Neural crest cell (in vitro differentiated cells): ENCODE data around the gene SARS2. TPM values are rescaled to one million over a fixed set of nuclear protein-coding genes. Genes with fewer than 3 reads are reported as not detected.

Source experiments
- DNase-seq: peaks from one replicate; pipeline ENCODE4 v3.0.0; 2021; ENCODE audit warnings: low read depth, mixed read lengths, low spot score
- H3K27ac Mint-ChIP-seq: one replicate; pipeline ENCODE4 v1.8.0; 2021; ENCODE audit warnings: mild to moderate bottlenecking, mixed read lengths; ENCODE audit not compliant: unreplicated experiment
- H3K27me3 Mint-ChIP-seq: 2 replicates; pipeline ENCODE4 v1.8.0; 2021; ENCODE audit warnings: low read depth, mild to moderate bottlenecking, mixed read lengths
- H3K36me3 Mint-ChIP-seq: 2 replicates; pipeline ENCODE4 v1.8.0; 2021; ENCODE audit warnings: low read depth, mild to moderate bottlenecking, mixed read lengths
- H3K4me1 Mint-ChIP-seq: 2 replicates; pipeline ENCODE4 v1.8.0; 2021; ENCODE audit warnings: mixed read lengths
- H3K4me3 Mint-ChIP-seq: one replicate; pipeline ENCODE4 v1.8.0; 2021; ENCODE audit warnings: mild to moderate bottlenecking, mixed read lengths
- H3K9me3 Mint-ChIP-seq: 2 replicates; pipeline ENCODE4 v1.8.0; 2021; ENCODE audit warnings: mixed read lengths
- CTCF ChIP-seq: fragments of 200-600 bp; sonication (generic); conservative IDR thresholded peaks from 2 replicates; pipeline ENCODE4 v1.5.0; 2021; ENCODE audit warnings: antibody characterized with exemption, mild to moderate bottlenecking
- total RNA-seq: library from RNA; stranded (reverse); gene quantifications from 2 replicates; pipeline ENCODE4 v1.2.1, GENCODE V29; 2021

The SARS2 gene
- total RNA-seq, 1 donor from 2014 or later: 58.5 TPM

GRCh38 chr19:38952395-38953165, 22.0 kb upstream of the SARS2 start:
- peak; percentile 67 for TF ChIP-seq CTCF
- H3K27ac Mint-ChIP-seq: no peak overlapping the region
- H3K4me3 Mint-ChIP-seq: peak overlapping the region; percentile 41
- no peaks in the 10 kb centered on the region for H3K36me3 Mint-ChIP-seq
- no peaks in the 10 kb centered on the region for H3K9me3 Mint-ChIP-seq
- peaks cover 21% of the 10 kb centered on the region for H3K4me1 Mint-ChIP-seq
- DNase-seq: peak; percentile 38
- peaks cover 3% of the 10 kb centered on the region for H3K27me3 Mint-ChIP-seq

GRCh38 chr19:38951187-38951586, 20.6 kb upstream of the SARS2 start:
- H3K9me3 Mint-ChIP-seq: no peaks in the 10 kb centered on the region
- DNase-seq: no peak
- no peak overlapping the region for H3K4me3 Mint-ChIP-seq
- peaks cover 3% of the 10 kb centered on the region for H3K36me3 Mint-ChIP-seq
- H3K27me3 Mint-ChIP-seq: peaks cover 3% of the 10 kb centered on the region
- peaks cover 21% of the 10 kb centered on the region for H3K4me1 Mint-ChIP-seq
- TF ChIP-seq CTCF: no peak
- no peak overlapping the region for H3K27ac Mint-ChIP-seq

GRCh38 chr19:38949580-38950367, 19.2 kb upstream of the SARS2 start:
- peaks cover 21% of the 10 kb centered on the region for H3K4me1 Mint-ChIP-seq
- TF ChIP-seq CTCF: no peak
- peaks cover 3% of the 10 kb centered on the region for H3K27me3 Mint-ChIP-seq
- H3K27ac Mint-ChIP-seq: no peak overlapping the region
- DNase-seq: peak; percentile 98
- H3K4me3 Mint-ChIP-seq: peak overlapping the region; percentile 83
- peaks cover 3% of the 10 kb centered on the region for H3K36me3 Mint-ChIP-seq
- H3K9me3 Mint-ChIP-seq: no peaks in the 10 kb centered on the region

GRCh38 chr19:38946229-38947010, 15.9 kb upstream of the SARS2 start:
- DNase-seq: no peak
- no peak for TF ChIP-seq CTCF
- H3K27ac Mint-ChIP-seq: no peak overlapping the region
- no peaks in the 10 kb centered on the region for H3K9me3 Mint-ChIP-seq
- H3K4me3 Mint-ChIP-seq: peak overlapping the region; percentile 56
- H3K27me3 Mint-ChIP-seq: peaks cover 3% of the 10 kb centered on the region
- peaks cover 15% of the 10 kb centered on the region for H3K4me1 Mint-ChIP-seq
- peaks cover 12% of the 10 kb centered on the region for H3K36me3 Mint-ChIP-seq

- no peak for DNase-seq
- no peak overlapping the region for H3K4me3 Mint-ChIP-seq
Measured at GRCh38 chr19:38945562-38946228, 15.1 kb upstream of the SARS2 start.

More at GRCh38 chr19:38945562-38946228, 15.1 kb upstream of the SARS2 start:
- Mint-ChIP-seq H3K27ac (no peak overlapping the region), H3K4me1 (peaks cover 15% of the 10 kb centered on the region), H3K27me3 (peaks cover 3% of the 10 kb centered on the region), H3K36me3 (peaks cover 12% of the 10 kb centered on the region), H3K9me3 (no peaks in the 10 kb centered on the region)
- TF ChIP-seq CTCF: no peak
